GM13977 (cell line): Measurements from ENCODE around the gene HSD11B1L.

ENCODE experiments used
- DNase-seq: peaks from one replicate; pipeline ENCODE4 v3.0.0; 2012; ENCODE audit warnings: low spot score
- CTCF ChIP-seq: IDR thresholded peaks from 2 replicates; pipeline ENCODE4 v1.5.1; 2012; ENCODE audit warnings: mild to moderate bottlenecking, control low read depth; ENCODE audit not compliant: insufficient read depth; ENCODE audit errors: extremely low read depth, missing control alignments
- in situ Hi-C: fragments of 300-500 bp; cut with MboI; formaldehyde crosslinking; loops from one replicate; pipeline ENCODE4 v1.12.0; 2022; ENCODE audit warnings: low sequenced_read_pairs, low pct_unique_long_range_greater_than_20kb, mixed read lengths, inconsistent platforms; ENCODE audit not compliant: unreplicated experiment

The HSD11B1L gene

GRCh38 chr19:5651361-5651760 is 29.5 kb upstream of the HSD11B1L start:
- DNase-seq: no peak
- TF ChIP-seq CTCF: no peak
- in situ Hi-C loops: no loop called here

GRCh38 chr19:5652261-5652660 is 28.6 kb upstream of the HSD11B1L start:
- in situ Hi-C loops: no loop called here
- TF ChIP-seq CTCF: no peak
- no peak for DNase-seq

GRCh38 chr19:5654931-5655330 is 25.9 kb upstream of the HSD11B1L start:
- DNase-seq: no peak
- no peak for TF ChIP-seq CTCF
- in situ Hi-C loops: no loop called here

DNA sequence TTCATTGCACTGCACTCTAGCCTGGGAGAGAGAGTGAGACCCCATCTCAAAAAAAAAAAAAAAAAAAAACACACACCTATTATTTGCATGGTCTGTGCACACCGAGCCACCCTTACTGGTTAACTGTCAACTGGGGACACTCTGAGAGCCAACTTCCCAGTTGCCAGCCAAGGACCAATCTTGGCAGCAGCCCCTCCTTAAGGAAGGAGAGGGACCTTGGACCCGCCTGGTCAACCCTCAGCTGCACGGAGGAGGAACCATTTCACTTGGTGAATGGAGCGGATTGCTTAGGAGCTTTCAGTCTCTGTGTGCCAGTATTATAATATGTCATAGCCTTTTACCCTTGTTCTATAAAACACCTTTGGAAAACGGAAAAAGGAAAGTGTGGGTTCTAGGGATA is 25.4 kb upstream of the HSD11B1L start:
- in situ Hi-C loops: no loop called here
- no peak for TF ChIP-seq CTCF
- no peak for DNase-seq

GRCh38 chr19:5661483-5661882 is 19.3 kb upstream of the HSD11B1L start:
- in situ Hi-C loops: no loop called here
- no peak for DNase-seq
- TF ChIP-seq CTCF: no peak

- DNase-seq: no peak
- TF ChIP-seq CTCF: no peak
- in situ Hi-C loops: no loop called here
Observed at GRCh38 chr19:5663904-5664303, 16.9 kb upstream of the HSD11B1L start.

DNA sequence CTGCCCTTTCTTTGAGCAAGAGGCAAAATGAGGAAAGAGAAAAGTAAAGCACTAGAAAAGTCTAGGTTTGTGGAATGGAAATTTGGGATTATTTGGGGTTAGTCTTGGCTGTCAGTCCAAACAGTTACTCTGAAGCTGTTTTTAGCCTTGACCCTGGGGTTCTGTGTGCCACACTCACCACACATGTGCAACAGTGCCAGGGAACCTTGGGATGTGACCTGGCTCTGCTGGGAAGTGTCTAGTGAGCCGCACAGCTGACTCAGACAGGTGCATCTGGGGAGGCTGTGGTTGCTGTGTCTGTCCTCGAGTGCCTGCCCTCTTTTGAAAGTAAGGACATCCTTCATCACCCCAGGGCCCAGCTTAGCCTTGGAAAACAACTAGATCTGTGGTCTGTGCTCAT is 16.3 kb upstream of the HSD11B1L start:
- TF ChIP-seq CTCF: no peak
- DNase-seq: no peak
- in situ Hi-C loops: no loop called here
